Duodenal mucosa (tissue), 2 donors: Measurements from ENCODE around the gene NR1D1.

Source experiments
- H3K27ac ChIP-seq: one replicate; pipeline ENCODE4 v1.7.0; 2013; ENCODE audit warnings: low read depth, low read length
- H3K27me3 ChIP-seq, 2 donors: one replicate each; pipeline ENCODE4 v1.7.0; 2013; ENCODE audit warnings: low read length in 2 of 2, control low read depth in 1 of 2; ENCODE audit not compliant: insufficient read depth in 2 of 2, control insufficient read depth in 1 of 2
- H3K36me3 ChIP-seq, 2 donors: one replicate each; pipeline ENCODE4 v1.7.0; 2013; ENCODE audit warnings: low read length in 2 of 2, control low read depth in 1 of 2; ENCODE audit not compliant: insufficient read depth in 2 of 2, control insufficient read depth in 1 of 2
- H3K4me1 ChIP-seq, 2 donors: one replicate each; pipeline ENCODE4 v1.7.0; 2013; ENCODE audit warnings: low read length in 2 of 2, control low read depth in 1 of 2; ENCODE audit not compliant: insufficient read depth in 2 of 2, control insufficient read depth in 1 of 2
- H3K4me3 ChIP-seq, 2 donors: one replicate each; pipeline ENCODE4 v1.7.0; 2013; ENCODE audit warnings: low read length in 2 of 2, low read depth in 1 of 2
- H3K9ac ChIP-seq, 2 donors: one replicate each; pipeline ENCODE4 v1.7.0; 2013; ENCODE audit warnings: low read length in 2 of 2, low read depth in 1 of 2
- H3K9me3 ChIP-seq, 2 donors: one replicate each; pipeline ENCODE4 v1.7.0; 2013; ENCODE audit warnings: low read length in 2 of 2, control low read depth in 1 of 2; ENCODE audit not compliant: control insufficient read depth in 1 of 2

The NR1D1 gene

DNA sequence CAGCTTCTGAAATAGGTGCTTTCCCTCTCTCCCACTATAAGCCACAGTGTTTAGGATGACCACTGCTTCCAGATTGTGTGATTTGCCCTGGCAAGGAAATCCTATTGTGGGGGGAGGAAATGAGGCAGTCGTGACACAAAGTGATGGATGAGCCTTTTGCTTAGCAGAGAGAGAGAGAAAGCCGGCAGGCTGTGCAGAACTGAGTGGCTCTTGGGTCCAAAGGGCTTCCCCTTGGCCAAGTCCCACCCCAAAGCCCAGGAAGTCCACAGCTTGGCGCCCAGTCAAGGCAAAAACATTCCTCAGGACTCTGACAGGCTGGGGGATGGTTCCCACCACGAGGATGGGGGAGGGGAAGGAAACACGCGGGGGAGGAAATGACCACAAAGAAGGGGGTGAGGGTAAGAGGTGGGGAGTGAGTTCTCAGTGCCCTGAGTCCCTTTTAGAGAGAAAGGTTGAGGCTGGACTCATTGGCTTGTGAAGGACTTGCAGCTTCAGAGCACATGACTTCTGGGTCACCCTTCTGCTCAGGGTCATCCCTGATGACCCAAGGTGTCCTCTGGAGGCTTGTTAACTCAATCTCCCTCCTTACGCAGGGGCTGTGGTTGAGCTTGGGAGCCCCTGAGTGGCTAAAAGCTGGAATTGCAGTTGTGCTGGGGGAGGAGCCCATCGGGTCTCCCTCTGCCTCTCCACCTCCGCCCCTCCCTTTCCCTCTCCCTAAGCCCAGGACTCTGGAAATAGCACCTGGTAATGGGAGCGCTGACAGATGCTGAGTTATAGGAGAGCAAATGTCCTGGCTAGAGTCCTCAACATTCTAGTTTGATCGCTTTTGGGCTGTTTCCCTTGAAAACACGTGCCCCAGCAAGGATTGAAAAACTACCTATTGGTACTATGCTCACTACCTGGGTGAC lies 11.1 kb upstream of the NR1D1 start:
- Histone ChIP-seq H3K27ac (peak overlapping the region; percentile 82), H3K4me3 (peak overlapping the region; percentile 37 to 44), H3K36me3 (no peaks in the 10 kb centered on the region), H3K9ac (peak overlapping the region; percentile 65 to 70), H3K4me1 (peaks cover 70 to 73% of the 10 kb centered on the region in 2 donors), H3K27me3 (no peaks in the 10 kb centered on the region), H3K9me3 (no peaks in the 10 kb centered on the region)

DNA sequence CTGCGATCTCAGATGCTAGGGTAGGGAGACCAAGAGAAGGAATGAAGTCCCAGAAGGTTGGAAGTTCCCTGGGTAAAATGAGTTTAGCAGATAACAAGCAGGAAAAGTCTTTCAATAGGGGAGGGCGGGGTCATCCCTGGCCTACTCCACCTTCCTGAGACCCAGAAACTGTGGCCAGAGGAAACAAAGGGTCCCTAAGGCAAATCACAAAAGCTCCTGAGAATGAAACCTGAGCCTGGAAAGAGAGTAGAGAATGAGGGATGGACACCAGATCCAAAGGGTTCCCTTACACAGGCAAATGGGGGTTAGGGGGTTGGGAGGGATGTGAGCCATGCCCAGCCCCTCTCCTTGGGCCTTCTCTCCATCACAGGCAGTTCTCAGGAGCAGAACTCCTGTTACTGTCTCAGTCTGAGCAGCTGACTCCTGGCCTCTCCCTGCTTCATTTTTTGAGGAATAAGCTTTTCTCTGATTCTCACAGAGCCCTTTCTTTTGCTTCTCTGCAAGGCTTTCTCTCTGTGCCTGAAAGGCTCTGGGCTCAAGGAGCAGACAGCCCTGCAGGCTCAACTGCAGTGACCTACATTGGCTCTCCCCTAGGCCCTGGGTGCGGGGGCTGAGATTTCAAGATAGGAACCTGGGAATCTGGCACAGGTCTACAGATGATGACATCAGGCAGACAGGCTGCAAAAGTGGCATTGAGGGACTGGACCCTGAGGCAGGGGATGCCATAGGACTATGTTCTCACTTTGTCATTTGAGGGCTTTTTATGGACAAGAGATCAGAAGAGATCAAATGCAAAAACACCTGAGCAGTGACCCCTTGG lies 9.8 kb upstream of the NR1D1 start:
- no peaks in the 10 kb centered on the region for H3K27me3 ChIP-seq
- peak overlapping the region; percentile 82 for H3K27ac ChIP-seq
- H3K9me3 ChIP-seq: no peaks in the 10 kb centered on the region
- H3K36me3 ChIP-seq: no peaks in the 10 kb centered on the region
- H3K4me3 ChIP-seq: peak overlapping the region in 1 of 2 donors; percentile 44
- H3K9ac ChIP-seq: peak overlapping the region; percentile 65 to 70
- peaks cover 82 to 85% of the 10 kb centered on the region in 2 donors for H3K4me1 ChIP-seq

DNA sequence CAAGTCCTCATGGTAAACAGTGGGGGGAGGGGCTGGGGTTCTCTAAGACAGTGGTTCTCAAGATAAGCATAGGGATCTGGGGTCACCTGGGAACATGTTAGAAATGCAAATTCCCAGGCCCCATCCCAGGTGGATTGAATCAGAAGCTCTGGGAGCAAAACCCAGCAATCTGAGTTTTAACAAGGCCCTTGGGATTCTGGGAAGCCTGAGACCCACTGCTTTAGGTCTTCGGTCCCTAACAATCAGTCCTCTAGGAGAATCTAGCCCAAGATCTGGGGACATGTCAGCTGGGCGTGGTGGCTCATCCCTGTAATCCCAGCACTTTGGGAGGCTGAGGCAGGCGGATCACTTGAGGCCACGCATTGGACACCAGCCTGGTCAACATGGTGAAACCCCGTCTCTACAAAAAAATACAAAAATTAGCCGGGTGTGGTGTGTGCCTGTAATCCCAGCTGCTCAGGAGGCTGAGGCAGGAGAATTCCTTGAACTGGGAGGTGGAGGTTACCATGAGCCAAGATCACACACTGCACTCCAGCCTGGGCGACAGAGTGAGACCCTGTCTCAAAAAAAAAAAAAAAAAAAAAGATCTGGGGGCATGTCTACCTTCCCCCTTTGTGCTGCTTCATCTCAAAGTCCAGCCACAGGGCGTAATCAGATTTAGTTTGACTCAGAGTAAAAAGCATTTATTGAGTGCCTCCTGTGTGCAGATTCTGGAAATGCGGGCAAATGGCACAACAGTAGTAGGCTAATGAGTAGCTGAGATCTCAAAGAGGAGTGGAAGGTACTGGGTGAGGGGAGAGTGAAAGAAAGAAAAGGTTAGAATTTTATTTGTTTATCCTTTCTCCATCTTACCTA lies 8.8 kb upstream of the NR1D1 start:
- no peaks in the 10 kb centered on the region for H3K36me3 ChIP-seq
- peak overlapping the region in 1 of 2 donors; percentile 15 for H3K9ac ChIP-seq
- no peaks in the 10 kb centered on the region for H3K27me3 ChIP-seq
- H3K27ac ChIP-seq: peak overlapping the region; percentile 67
- no peak overlapping the region for H3K4me3 ChIP-seq
- H3K9me3 ChIP-seq: no peaks in the 10 kb centered on the region
- H3K4me1 ChIP-seq: peaks cover 92 to 96% of the 10 kb centered on the region in 2 donors

DNA sequence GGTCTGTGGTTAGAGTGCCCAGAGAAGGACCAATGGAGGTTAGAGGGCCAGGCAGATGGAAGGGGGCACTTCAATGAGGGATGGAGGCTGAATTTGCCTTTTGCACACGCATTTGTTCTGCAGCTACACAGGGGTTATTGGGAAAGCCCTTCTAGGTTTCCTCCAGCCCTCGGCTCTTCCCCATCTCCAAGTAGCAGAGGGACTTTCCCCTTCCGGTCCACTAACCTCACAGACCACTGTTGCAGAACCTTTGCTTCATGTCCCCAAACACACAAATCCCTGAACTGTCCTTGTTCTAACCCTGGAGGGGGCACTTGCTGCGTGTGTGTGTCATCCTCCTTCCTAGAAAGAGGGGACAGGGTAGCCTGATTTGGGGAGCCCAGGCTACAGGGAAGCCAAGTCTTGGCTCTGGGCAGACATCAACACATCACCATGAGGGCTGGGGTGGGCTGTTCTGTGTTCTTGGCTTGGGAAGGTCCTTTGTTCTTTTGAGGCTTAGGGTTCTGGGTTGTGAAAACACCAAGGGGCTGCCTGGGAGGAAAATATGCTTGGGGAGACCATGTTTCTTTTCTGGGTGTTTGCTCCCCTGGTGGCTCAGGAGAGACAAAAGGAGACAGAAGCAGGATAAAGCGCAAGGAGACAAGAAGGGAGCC lies 7.3 kb upstream of the NR1D1 start:
- H3K27me3 ChIP-seq: no peaks in the 10 kb centered on the region
- peak overlapping the region; percentile 67 for H3K27ac ChIP-seq
- peak overlapping the region; percentile 14 to 51 for H3K9ac ChIP-seq
- no peaks in the 10 kb centered on the region for H3K9me3 ChIP-seq
- H3K4me1 ChIP-seq: peaks cover 93 to 99% of the 10 kb centered on the region in 2 donors
- no peaks in the 10 kb centered on the region for H3K36me3 ChIP-seq
- H3K4me3 ChIP-seq: no peak overlapping the region

DNA sequence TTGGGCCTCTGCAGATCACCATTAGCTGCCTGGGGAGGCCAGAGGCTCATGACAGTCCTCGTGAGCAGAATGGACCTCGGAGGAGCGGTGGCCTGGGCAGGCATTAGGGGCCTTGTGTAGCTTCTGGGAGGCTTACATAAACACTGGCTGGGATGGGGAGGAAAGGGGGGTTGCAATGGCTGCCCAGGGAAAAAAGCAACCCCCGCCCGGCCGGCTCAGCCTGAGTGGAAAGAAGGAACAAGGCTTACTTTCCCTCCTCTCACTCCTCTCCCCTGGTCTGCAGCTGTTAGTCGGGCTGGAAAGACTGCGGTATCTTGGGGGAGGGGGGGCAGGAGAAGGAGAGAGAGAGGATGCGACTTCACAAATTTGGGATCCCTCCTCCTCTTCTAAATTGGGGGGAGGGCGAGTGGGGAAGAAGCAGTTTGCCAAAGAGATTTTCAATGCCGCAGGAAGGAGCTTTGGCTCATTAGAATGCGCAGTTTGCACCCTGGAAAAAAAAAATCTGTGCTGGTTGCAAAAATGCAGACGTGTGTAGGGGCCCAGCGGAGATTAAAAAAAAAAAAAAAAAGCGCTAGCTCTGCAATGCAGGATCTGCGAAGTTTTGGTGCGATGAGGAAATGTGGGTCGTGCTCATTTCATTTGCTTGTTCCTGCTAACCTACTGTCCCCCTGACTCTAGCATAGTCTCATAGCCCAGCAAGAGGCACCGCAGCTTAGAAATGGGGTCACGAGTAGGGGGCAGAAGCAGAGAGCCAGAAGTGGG lies 6.6 kb upstream of the NR1D1 start:
- H3K9ac ChIP-seq: peak overlapping the region in 1 of 2 donors; percentile 51
- H3K9me3 ChIP-seq: no peaks in the 10 kb centered on the region
- no peaks in the 10 kb centered on the region for H3K36me3 ChIP-seq
- H3K4me1 ChIP-seq: peaks cover 86 to 96% of the 10 kb centered on the region in 2 donors
- peak overlapping the region; percentile 67 for H3K27ac ChIP-seq
- no peak overlapping the region for H3K4me3 ChIP-seq
- H3K27me3 ChIP-seq: no peaks in the 10 kb centered on the region

DNA sequence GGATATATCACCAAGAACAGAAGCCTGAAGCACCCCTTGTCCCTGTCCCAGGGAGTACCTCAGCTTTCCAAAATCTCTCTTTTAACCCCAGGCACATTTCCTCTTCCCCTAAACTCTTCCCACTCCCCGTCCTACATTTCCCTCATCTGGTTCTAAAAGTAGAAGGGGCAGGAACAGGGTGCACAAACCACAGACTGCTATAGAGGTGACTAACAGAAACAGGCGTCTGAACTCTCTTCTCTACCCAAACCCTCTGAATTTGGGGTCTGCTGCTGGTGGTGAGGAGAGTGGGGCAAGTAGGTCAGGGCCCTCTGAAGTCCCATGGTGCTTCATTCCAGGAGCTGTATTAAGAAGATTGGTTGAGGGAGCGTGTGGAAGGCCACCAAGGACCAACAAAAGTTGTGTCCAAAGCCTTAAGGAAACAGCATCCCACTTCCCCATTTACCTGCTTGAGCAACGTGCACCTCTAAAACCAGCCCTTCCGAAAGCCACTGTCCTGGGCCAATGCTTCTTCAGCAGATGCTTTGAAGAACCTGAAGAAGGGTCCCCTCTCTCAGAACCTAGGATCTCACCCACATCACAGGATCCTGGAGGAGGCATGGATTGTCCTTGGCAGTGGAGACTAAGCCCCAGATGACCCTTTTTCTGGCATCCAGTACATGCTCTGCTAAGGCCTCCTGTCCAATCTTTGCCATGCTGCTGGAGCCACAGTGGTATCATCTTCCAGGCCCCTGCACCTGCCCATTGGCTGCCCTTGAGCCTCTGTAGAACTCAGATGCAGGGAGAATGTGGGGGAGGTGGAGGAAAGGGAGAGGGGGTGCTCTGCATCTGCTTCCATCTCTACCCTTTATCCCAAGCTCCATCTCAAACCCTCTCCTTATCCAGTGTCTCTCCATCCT lies 5.7 kb upstream of the NR1D1 start:
- Histone ChIP-seq H3K4me3 (no peak overlapping the region), H3K4me1 (peaks cover 82 to 96% of the 10 kb centered on the region in 2 donors), H3K27ac (peak overlapping the region; percentile 50), H3K9ac (peak overlapping the region in 1 of 2 donors; percentile 25), H3K36me3 (no peaks in the 10 kb centered on the region), H3K27me3 (no peaks in the 10 kb centered on the region), H3K9me3 (no peaks in the 10 kb centered on the region)

DNA sequence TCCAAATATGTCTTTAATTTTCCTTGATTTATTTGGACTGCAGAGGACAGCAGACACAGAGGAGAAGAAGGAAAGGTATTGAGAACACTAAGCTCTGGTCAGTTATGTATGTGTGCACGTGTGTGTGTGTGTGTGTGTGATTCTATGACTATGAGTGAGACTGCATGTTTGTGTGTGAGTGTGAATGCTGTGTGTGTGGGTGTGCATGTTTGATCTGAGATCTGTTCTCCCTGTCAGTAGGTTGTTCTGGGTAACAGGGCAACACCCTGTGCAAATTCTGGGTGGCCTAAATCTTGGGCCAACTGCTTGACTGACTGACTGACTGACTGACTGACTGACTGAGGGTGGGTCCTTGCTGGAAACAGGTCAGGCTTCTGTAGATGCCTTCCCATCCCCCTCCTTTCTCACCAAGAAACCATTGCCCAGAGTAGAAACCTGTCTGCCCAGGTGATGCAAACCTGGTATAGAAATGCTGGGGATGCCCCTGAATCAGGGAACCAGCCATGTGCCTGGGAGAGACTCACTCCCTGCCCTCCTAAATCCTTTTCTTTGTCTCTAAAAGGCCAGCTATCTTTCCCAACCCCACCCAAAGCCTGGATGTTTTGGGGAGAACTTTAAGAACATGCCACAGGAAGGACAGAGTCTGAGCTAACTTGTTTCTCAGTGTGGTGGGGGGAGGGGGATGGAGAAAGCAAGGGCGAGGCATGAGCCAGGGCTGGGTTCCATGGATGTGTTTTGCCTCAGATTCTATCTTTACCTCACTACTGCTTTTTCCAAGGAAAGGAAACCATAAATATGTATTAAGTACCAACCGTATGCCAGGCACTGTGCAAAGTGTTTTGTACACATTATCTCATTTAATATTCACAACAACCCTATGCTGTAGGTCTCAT lies 4.5 kb upstream of the NR1D1 start:
- no peaks in the 10 kb centered on the region for H3K36me3 ChIP-seq
- H3K27me3 ChIP-seq: no peaks in the 10 kb centered on the region
- no peak overlapping the region for H3K4me3 ChIP-seq
- no peak overlapping the region for H3K27ac ChIP-seq
- peaks cover 79 to 88% of the 10 kb centered on the region in 2 donors for H3K4me1 ChIP-seq
- no peaks in the 10 kb centered on the region for H3K9me3 ChIP-seq
- peak overlapping the region in 1 of 2 donors; percentile 35 for H3K9ac ChIP-seq

DNA sequence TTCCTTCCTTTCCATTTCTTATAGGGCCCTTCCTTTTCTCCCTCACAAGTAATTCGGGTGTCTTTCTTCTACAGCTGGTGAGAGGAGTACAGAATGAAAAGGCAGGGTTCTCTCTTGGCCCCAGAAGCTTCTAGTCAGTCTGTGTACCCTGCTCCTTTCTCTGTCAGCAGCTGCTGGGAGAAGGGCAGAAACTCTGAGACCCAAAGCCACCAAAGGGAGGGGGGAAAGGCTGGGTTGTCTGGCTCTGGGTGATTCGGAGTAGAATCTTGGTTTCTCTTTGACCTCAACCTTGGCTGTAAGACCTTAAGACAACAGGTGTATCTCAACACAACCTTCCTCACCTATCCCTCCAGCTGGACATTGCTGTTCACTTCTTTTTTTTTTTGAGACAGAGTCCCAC lies 3.3 kb upstream of the NR1D1 start:
- Histone ChIP-seq H3K27ac (peak overlapping the region; percentile 56), H3K9ac (peak overlapping the region; percentile 25 to 57), H3K9me3 (no peaks in the 10 kb centered on the region), H3K4me1 (peaks cover 73 to 79% of the 10 kb centered on the region in 2 donors), H3K36me3 (no peaks in the 10 kb centered on the region), H3K4me3 (peak overlapping the region; percentile 13 to 41), H3K27me3 (no peaks in the 10 kb centered on the region)
